Ovary (tissue), 9 donors: ENCODE data around the gene COL6A3. TPM values are rescaled to one million over a fixed set of nuclear protein-coding genes. Genes with fewer than 3 reads are reported as not detected.

Experiments
- DNase-seq, 5 donors: peaks; one replicate each; pipeline ENCODE4 v3.0.0-alpha.2; 2019 to 2020
- H3K27ac ChIP-seq, 2 donors: fragments of 200-600 bp; one replicate each; pipeline versions ENCODE4 v1.5.1 to v1.8.0; 2019 to 2022
- H3K27me3 ChIP-seq: fragments of 200-600 bp; one replicate; pipeline ENCODE4 v1.8.0; 2022
- H3K36me3 ChIP-seq: fragments of 200-600 bp; sonication (generic); one replicate; pipeline ENCODE4 v1.5.1; 2019
- H3K4me1 ChIP-seq: one replicate; pipeline ENCODE4 v1.8.1; 2013; ENCODE audit warnings: mild to moderate bottlenecking, moderate library complexity; ENCODE audit not compliant: insufficient read depth
- H3K4me3 ChIP-seq: fragments of 200-600 bp; sonication (generic); one replicate; pipeline ENCODE4 v1.5.1; 2017
- H3K9me3 ChIP-seq, 2 donors: fragments of 200-600 bp in 1 of 2; sonication (generic) in 1 of 2; one replicate each; pipeline versions ENCODE4 v1.5.1 to v1.8.1; 2013 to 2019; ENCODE audit warnings: mild to moderate bottlenecking in 1 of 2, moderate library complexity in 1 of 2
- CTCF ChIP-seq, 3 donors: fragments of 450-650 bp in 2 of 3; fragments of 200-600 bp in 1 of 3; IDR thresholded peaks; one replicate each; pipeline versions ENCODE4 v1.5.1 to v1.8.0; 2016 to 2022; ENCODE audit warnings: antibody characterized with exemption in 3 of 3, mild to moderate bottlenecking in 1 of 3
- EP300 ChIP-seq: sonication (generic); formaldehyde crosslinking; IDR thresholded peaks from one replicate; pipeline ENCODE4 v1.6.1; 2017; ENCODE audit warnings: antibody characterized with exemption
- POLR2A ChIP-seq: fragments of 450-650 bp; IDR thresholded peaks from one replicate; pipeline ENCODE4 v1.6.1; 2017; ENCODE audit warnings: antibody characterized with exemption, mild to moderate bottlenecking, moderate library complexity
- WGBS, 3 donors: extraction: QIAGEN DNeasy Blood & Tissue Kit in 1 of 3; methylation state at CpG; one replicate each; pipeline versions ENCODE4 v1.1.5 to v1.1.7; 2013 to 2017; 5-methylcytosine and 5-hydroxymethylcytosine counted together
- intact Hi-C, 4 donors: fragments of 100-400 bp; cut with DNase I; formaldehyde crosslinking; loops; one replicate each; pipeline versions ENCODE4 v1.11.0 to v1.15.1; 2022 to 2023
- polyA plus RNA-seq, 2 donors: library from polyadenylated mRNA; stranded (reverse); fragments of 200-250 nt in 1 of 2; fragments of 350-450 nt in 1 of 2; fragmentation: Illumina TruSeq in 1 of 2; extraction: RNeasy Lipid Tissue Mini Kit (QIAGEN cat#74804) in 1 of 2; gene quantifications; one replicate each; pipeline ENCODE4 v1.2.3, GENCODE V29; 2013 to 2014
- total RNA-seq, 7 donors: library from RNA; depleted of rRNA in 2 of 7; stranded (reverse); fragments of >200 nt in 2 of 7; fragmentation: NEBNext Ultra II Directional in 3 of 7; extraction: Animal tissue kit (Norgen Biotek cat#: 25700) in 3 of 7; gene quantifications; one replicate each; pipeline versions ENCODE4 v1.1.0 to v1.2.4, GENCODE V29; 2016 to 2023
- donor health status: DM: no; HTN: no; CAD: no; lungs with moderate emphysema.
- donor health status: DM: no; HTN: no; CAD: no.
- donor health status: Bipolar disorder and iron deficiency.
- donor health status: DM: yes; HTN: yes; CAD: no.
- donor health status: DM: no; HTN: no; CAD: no.
- donor health status: DM: yes; HTN: yes; CAD: no.

The COL6A3 gene
- total and polyA plus RNA-seq, 9 donors = 105 to 520 (median 378) TPM

GRCh38 chr2:237294460-237294859, 119.5 kb downstream of the COL6A3 start:
- peaks cover 13% of the 10 kb centered on the region for H3K4me1 ChIP-seq
- intact Hi-C loops = no loop called here
- H3K27ac ChIP-seq = peak overlapping the region in 1 of 2 donors; percentile 59

GRCh38 chr2:237293978-237294377, 120.0 kb downstream of the COL6A3 start:
- Histone ChIP-seq H3K36me3 (no peaks in the 10 kb centered on the region), H3K4me1 (peaks cover 15% of the 10 kb centered on the region), H3K9me3 (no peaks in the 10 kb centered on the region), H3K27ac (peak overlapping the region in 1 of 2 donors; percentile 59), H3K27me3 (no peaks in the 10 kb centered on the region), H3K4me3 (no peak overlapping the region)
- DNase-seq = no peak
- TF ChIP-seq EP300 (no peak), CTCF (IDR thresholded peaks at IDR 0.05) (no peak), POLR2A (no peak)
- WGBS, 3 donors = 6 to 15% (median 10%) methylated on average over 1 of the region's 1 CpG
- intact Hi-C loops = no loop called here

More at GRCh38 chr2:237294460-237294859, 119.5 kb downstream of the COL6A3 start:
- H3K9me3 ChIP-seq = no peaks in the 10 kb centered on the region
- H3K36me3 ChIP-seq = no peaks in the 10 kb centered on the region
- no peaks in the 10 kb centered on the region for H3K27me3 ChIP-seq
- no peak overlapping the region for H3K4me3 ChIP-seq
- DNase-seq = no peak
- no peak for TF ChIP-seq CTCF (IDR thresholded peaks at IDR 0.05)
- WGBS, 3 donors = 94 to 98% (median 96%) methylated on average over 1 of the region's 1 CpG

DNA sequence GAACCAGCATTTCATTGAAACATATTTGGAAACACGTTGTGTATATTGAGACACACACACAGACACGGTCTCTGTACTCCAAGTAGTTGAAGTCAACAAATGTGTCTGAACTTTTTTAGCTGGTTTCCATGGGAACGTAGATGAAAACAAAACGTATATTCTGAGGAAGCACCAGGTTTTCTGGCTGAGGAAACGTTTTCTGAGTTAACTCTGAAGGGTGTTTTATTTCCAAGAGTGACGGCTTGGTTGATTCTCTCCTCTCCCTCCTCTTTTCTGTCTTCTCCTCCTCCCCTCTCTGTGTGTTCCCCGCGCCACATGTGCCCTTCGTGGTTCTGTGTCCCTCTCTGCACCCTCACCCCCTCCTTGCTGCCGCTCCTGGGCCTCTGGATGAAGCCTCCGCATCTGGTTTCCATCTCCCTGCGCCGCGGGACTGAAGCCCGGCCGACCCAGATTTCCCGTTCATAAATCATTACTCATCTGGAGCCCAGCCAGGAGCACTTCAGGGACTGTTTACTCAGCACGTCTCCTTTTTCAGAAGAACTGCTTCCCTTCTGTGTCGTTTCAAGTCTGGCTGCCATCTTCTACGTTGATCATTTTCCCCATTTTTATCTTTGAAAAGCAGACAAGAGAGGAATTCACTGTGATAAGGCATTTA, 122.7 kb downstream of the COL6A3 start:
- H3K27ac ChIP-seq = peak overlapping the region; percentile 42 to 92
- no peaks in the 10 kb centered on the region for H3K36me3 ChIP-seq
- intact Hi-C loops = no loop called here
- peak; percentile 94 to 99 (median 97) for DNase-seq
- 0 to 2% (median 1%) methylated on average over 20 of the region's 20 CpGs for WGBS, 3 donors
- peaks cover 11% of the 10 kb centered on the region for H3K4me1 ChIP-seq
- TF ChIP-seq EP300 (peak; percentile 64), POLR2A (peak; percentile 18), CTCF (IDR thresholded peaks at IDR 0.05) (no peak)
- H3K9me3 ChIP-seq = no peaks in the 10 kb centered on the region
- no peaks in the 10 kb centered on the region for H3K27me3 ChIP-seq
- H3K4me3 ChIP-seq = no peak overlapping the region

DNA sequence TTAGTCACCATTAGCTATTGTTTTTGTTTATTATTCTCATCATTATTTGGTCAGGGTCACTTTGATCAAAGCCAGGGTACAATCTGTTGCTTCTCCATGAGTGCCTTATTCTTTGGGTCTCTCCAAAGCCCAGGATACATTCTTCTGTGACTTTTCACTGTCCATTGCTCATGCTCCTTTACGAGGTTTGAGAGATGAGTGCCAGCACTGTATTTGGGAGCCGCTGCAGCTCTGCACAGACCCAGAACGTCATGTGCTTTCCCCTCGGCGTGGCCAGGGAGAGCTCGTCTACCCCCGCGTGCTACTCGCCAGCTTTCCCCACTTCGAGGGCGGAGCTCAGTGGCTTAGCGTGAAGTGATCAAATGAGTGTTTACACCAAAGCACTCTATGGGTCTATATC, 123.7 kb downstream of the COL6A3 start:
- peak; percentile 87 to 91 (median 90) for DNase-seq
- H3K27me3 ChIP-seq = no peaks in the 10 kb centered on the region
- H3K36me3 ChIP-seq = no peaks in the 10 kb centered on the region
- peaks cover 6% of the 10 kb centered on the region for H3K4me1 ChIP-seq
- peak overlapping the region in 1 of 2 donors; percentile 92 for H3K27ac ChIP-seq
- no peak for TF ChIP-seq EP300
- TF ChIP-seq POLR2A = no peak
- no peak for TF ChIP-seq CTCF (IDR thresholded peaks at IDR 0.05)
- no peaks in the 10 kb centered on the region for H3K9me3 ChIP-seq
- intact Hi-C loops = no loop called here
- no peak overlapping the region for H3K4me3 ChIP-seq
- WGBS, 3 donors = 5 to 10% (median 6%) methylated on average over 12 of the region's 12 CpGs
